Dermis blood vessel endothelial cell (primary cell): ENCODE results near the gene LRRC4B. TPM values are rescaled to one million over a fixed set of nuclear protein-coding genes. Genes with fewer than 3 reads are reported as not detected.

Experiments
- DNase-seq: peaks from one replicate; pipeline ENCODE4 v3.0.0; 2010
- total RNA-seq: library from RNA; depleted of rRNA; stranded (reverse); fragments of >200 nt; gene quantifications from 2 replicates; pipeline ENCODE4 v1.2.3, GENCODE V29; 2014

Gene LRRC4B
- total RNA-seq, 1 donor from 2014 or later: under 0.01 TPM

- no peak for DNase-seq
These were observed 66.4 kb downstream of the LRRC4B start for GRCh38 chr19:50501568-50502475.

- no peak for DNase-seq
These were observed 67.1 kb downstream of the LRRC4B start for GRCh38 chr19:50501186-50501567.

GRCh38 chr19:50500753-50501151, 67.5 kb downstream of the LRRC4B start:
- no peak for DNase-seq

GRCh38 chr19:50500060-50500752, 68.0 kb downstream of the LRRC4B start:
- no peak for DNase-seq

- no peak for DNase-seq
These were observed 69.8 kb downstream of the LRRC4B start for GRCh38 chr19:50498219-50499056.

GRCh38 chr19:50497022-50497405, 71.2 kb downstream of the LRRC4B start:
- no peak for DNase-seq

GRCh38 chr19:50496189-50497021, 71.8 kb downstream of the LRRC4B start:
- DNase-seq: no peak

GRCh38 chr19:50495020-50495531, 73.2 kb downstream of the LRRC4B start:
- DNase-seq: no peak

- DNase-seq: no peak
These were observed 73.8 kb downstream of the LRRC4B start for GRCh38 chr19:50494186-50495019.

- DNase-seq: no peak
These were observed 75.1 kb downstream of the LRRC4B start for GRCh38 chr19:50493171-50493570.

GRCh38 chr19:50492303-50493052, 75.8 kb downstream of the LRRC4B start:
- DNase-seq: no peak

GRCh38 chr19:50490991-50491472, 77.2 kb downstream of the LRRC4B start:
- DNase-seq: no peak

GRCh38 chr19:50490411-50490811, 77.8 kb downstream of the LRRC4B start:
- DNase-seq: no peak

- DNase-seq: no peak
These were observed 78.7 kb downstream of the LRRC4B start for GRCh38 chr19:50489461-50490011.

GRCh38 chr19:50488389-50489194, 79.6 kb downstream of the LRRC4B start:
- DNase-seq: no peak

GRCh38 chr19:50486823-50487515, 81.3 kb downstream of the LRRC4B start:
- DNase-seq: peak; percentile 60

GRCh38 chr19:50485284-50485955, 82.8 kb downstream of the LRRC4B start:
- no peak for DNase-seq

- no peak for DNase-seq
These were observed 85.3 kb downstream of the LRRC4B start for GRCh38 chr19:50482916-50483315.
